Osteoblast (primary cell): ENCODE results near the gene CBR4. TPM values are rescaled to one million over a fixed set of nuclear protein-coding genes. Genes with fewer than 3 reads are reported as not detected.
A peak's percentile ranks its signal among the peaks of the same experiment; 100 is the strongest.

Source experiments
- DNase-seq: peaks from one replicate; pipeline ENCODE4 v3.0.0; 2011; ENCODE audit warnings: low spot score, mixed read lengths; ENCODE audit not compliant: insufficient read length; ENCODE audit errors: missing footprints
- H2AFZ ChIP-seq: 2 replicates; pipeline ENCODE4 v1.6.0; 2011; ENCODE audit warnings: mild to moderate bottlenecking, low read length
- H3K27ac ChIP-seq: 2 replicates; pipeline ENCODE4 v1.5.1; 2011; ENCODE audit warnings: mild to moderate bottlenecking, low read depth, low read length, moderate library complexity
- H3K27me3 ChIP-seq: 2 replicates; pipeline ENCODE4 v1.6.0; 2012; ENCODE audit warnings: mild to moderate bottlenecking, control low read depth, inconsistent platforms, low read length, moderate library complexity; ENCODE audit not compliant: insufficient read depth
- H3K36me3 ChIP-seq: 2 replicates; pipeline ENCODE4 v1.5.1; 2011; ENCODE audit warnings: mild to moderate bottlenecking, low read length, control low read depth, moderate library complexity; ENCODE audit not compliant: insufficient read depth
- H3K4me1 ChIP-seq: 2 replicates; pipeline ENCODE4 v1.5.1; 2011; ENCODE audit warnings: mild to moderate bottlenecking, low read length, control low read depth, moderate library complexity; ENCODE audit not compliant: insufficient read depth
- H3K4me2 ChIP-seq: 2 replicates; pipeline ENCODE4 v1.6.0; 2011; ENCODE audit warnings: mild to moderate bottlenecking, low read length; ENCODE audit not compliant: insufficient read depth
- H3K4me3 ChIP-seq: fragments of 200-600 bp; sonication (generic); 3 replicates; pipeline ENCODE4 v1.5.1; 2012; ENCODE audit warnings: mild to moderate bottlenecking, low read length, inconsistent platforms; ENCODE audit not compliant: insufficient read depth
- H3K79me2 ChIP-seq: 2 replicates; pipeline ENCODE4 v1.6.0; 2012; ENCODE audit warnings: mild to moderate bottlenecking, low read length, control low read depth, inconsistent platforms; ENCODE audit not compliant: insufficient read depth
- H3K9me3 ChIP-seq: 2 replicates; pipeline ENCODE4 v1.5.1; 2011; ENCODE audit warnings: low read depth, low read length, control low read depth
- H4K20me1 ChIP-seq: 2 replicates; pipeline ENCODE4 v1.6.0; 2012; ENCODE audit warnings: mild to moderate bottlenecking, low read length, control low read depth; ENCODE audit not compliant: insufficient read depth
- total RNA-seq: library from RNA; depleted of rRNA; stranded (reverse); fragments of >200 nt; gene quantifications from 2 replicates; pipeline ENCODE4 v1.2.3, GENCODE V29; 2012
- TF ChIP-seq, protein P1 (sequence below): IDR thresholded peaks from 2 replicates; pipeline ENCODE4 v1.5.1; 2011; ENCODE audit warnings: mild to moderate bottlenecking, low read depth, low read length, moderate library complexity; ENCODE audit errors: extremely low read depth

The CBR4 gene
- total RNA-seq, 1 donor, result 19.2 TPM

DNA sequence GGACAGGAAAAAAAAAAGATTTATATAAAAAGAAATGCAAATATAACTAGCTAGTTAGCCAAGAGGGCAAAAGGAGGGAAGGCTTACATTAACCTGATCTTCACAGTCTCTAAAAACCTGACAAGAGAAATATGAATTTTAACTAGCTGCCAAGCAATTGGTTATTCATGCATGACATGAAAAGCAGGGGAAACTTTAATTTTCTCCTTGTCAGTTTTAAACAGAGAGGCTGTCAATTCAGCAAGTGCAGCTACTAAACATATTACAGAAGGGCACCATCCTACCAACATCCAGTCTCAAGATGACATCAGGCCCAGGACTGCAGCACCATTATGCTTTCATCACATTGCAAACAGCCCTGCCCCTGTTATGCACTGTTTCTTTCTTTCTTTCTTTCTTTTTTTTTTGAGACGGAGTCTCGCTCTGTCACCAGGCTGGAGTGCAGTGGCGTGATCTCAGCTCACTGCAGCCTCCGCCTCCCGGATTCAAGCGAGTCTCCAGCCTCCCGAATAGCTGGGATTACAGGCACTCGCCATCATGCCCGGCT lies 38.9 kb upstream of the CBR4 start:
- no peak overlapping the region for H3K4me2 ChIP-seq
- no peak for DNase-seq
- no peak overlapping the region for H3K4me3 ChIP-seq
- TF ChIP-seq, protein P1, sequence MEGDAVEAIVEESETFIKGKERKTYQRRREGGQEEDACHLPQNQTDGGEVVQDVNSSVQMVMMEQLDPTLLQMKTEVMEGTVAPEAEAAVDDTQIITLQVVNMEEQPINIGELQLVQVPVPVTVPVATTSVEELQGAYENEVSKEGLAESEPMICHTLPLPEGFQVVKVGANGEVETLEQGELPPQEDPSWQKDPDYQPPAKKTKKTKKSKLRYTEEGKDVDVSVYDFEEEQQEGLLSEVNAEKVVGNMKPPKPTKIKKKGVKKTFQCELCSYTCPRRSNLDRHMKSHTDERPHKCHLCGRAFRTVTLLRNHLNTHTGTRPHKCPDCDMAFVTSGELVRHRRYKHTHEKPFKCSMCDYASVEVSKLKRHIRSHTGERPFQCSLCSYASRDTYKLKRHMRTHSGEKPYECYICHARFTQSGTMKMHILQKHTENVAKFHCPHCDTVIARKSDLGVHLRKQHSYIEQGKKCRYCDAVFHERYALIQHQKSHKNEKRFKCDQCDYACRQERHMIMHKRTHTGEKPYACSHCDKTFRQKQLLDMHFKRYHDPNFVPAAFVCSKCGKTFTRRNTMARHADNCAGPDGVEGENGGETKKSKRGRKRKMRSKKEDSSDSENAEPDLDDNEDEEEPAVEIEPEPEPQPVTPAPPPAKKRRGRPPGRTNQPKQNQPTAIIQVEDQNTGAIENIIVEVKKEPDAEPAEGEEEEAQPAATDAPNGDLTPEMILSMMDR, result no peak
- no peaks in the 10 kb centered on the region for H3K79me2 ChIP-seq
- no peak overlapping the region for H3K27ac ChIP-seq
- no peak overlapping the region for H2AFZ ChIP-seq
- H3K4me1 ChIP-seq, result peaks cover 10% of the 10 kb centered on the region
- no peaks in the 10 kb centered on the region for H3K9me3 ChIP-seq
- no peaks in the 10 kb centered on the region for H3K36me3 ChIP-seq
- H4K20me1 ChIP-seq, result no peaks in the 10 kb centered on the region
- no peaks in the 10 kb centered on the region for H3K27me3 ChIP-seq

DNA sequence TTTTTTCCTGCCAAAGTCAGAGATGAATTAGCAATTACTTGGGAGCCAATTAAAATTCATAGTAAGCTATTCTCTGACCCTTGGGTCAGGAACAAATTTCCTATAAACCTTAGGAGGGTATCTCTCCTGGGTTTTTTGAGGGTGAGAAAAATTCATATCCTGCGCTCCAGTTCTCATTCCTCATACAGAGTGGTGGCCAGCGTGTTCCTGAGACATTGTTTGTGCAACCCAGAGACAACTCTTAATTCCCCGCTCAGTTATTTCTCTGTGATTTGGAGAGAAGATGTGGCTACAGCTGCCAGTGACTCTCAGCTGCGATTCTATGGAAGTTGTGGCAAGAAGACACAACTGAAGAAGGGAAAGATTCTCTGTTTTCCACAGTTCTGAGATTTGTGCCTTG lies 37.9 kb upstream of the CBR4 start:
- no peak overlapping the region for H3K27ac ChIP-seq
- no peak overlapping the region for H3K4me2 ChIP-seq
- H2AFZ ChIP-seq, result no peak overlapping the region
- H3K79me2 ChIP-seq, result no peaks in the 10 kb centered on the region
- no peak overlapping the region for H3K4me3 ChIP-seq
- H4K20me1 ChIP-seq, result no peaks in the 10 kb centered on the region
- no peaks in the 10 kb centered on the region for H3K27me3 ChIP-seq
- H3K4me1 ChIP-seq, result peaks cover 10% of the 10 kb centered on the region
- H3K9me3 ChIP-seq, result no peaks in the 10 kb centered on the region
- H3K36me3 ChIP-seq, result no peaks in the 10 kb centered on the region
- TF ChIP-seq, protein P1, result no peak
- no peak for DNase-seq

DNA sequence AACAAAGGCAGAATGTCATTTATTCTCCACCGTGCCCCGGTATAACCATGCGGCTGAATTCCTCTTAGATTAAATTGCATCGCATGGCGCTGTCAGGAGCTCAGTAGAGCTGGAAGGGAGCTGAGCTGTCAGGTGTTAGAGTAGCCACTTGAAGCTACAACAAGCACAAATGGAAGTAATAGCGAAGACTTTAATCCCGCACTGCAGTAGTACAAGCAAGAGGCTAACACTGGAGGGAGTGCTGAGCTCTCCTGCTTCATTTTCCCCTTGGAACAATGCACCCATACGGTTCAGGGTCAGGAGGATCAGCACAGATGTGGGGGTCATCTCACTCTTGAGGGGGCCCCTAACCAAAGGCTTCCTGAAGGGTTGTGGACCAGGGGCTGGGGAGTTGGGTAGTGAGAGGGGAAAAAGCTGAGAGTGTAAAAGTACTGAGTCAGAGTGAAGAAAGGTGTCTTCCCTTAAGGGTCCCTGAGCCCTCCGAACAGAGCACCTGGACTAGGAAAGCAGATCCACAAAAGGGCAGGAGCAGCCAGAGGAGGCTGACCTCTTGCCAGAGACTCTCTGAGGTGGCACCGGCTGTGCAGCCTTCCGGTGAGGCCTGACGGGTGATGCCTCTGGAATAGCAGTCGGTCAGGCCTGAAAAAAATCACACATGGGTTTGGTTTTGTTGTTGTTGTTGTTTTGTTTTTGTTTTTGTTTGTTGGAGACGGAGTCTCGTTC lies 36.0 kb upstream of the CBR4 start:
- H2AFZ ChIP-seq, result no peak overlapping the region
- no peaks in the 10 kb centered on the region for H3K4me1 ChIP-seq
- H3K79me2 ChIP-seq, result no peaks in the 10 kb centered on the region
- no peaks in the 10 kb centered on the region for H4K20me1 ChIP-seq
- H3K4me2 ChIP-seq, result no peak overlapping the region
- TF ChIP-seq, protein P1, result peak; percentile 23
- H3K9me3 ChIP-seq, result no peaks in the 10 kb centered on the region
- DNase-seq, result no peak
- H3K4me3 ChIP-seq, result no peak overlapping the region
- H3K27ac ChIP-seq, result no peak overlapping the region
- no peaks in the 10 kb centered on the region for H3K36me3 ChIP-seq
- no peaks in the 10 kb centered on the region for H3K27me3 ChIP-seq

DNA sequence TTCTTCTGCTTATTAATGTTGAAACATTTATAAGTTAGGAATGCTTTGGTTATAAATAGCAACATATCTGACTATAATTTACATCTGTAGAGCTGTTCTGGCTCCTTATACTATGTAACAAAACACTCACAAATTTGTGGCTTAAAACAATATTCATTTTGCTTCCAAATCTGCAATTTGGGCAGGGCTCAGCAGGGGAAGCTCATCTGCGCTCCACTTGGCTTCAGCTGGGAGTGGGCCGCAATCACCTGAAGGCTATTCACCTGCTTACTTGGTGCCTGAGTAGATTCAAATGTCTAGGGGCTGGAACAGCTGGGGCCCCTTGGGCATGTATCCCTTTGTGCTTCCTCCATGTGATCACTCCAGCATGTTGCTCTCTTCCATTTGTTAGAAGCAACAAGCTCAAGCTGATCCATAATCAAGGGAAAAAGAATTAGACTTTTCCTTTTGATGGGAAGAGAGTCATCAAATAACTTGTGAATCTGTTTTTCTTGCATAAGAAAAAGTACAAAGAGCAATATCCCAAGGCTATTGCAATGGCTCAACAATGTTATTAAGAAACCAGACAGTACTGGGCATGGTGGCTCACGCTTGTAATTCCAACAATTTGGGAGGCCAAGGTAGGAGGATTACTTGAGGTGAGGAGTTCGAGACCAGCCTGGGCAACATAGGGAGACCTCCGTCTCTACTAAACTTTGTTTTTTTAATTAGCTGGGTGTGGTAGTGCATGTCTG lies 34.8 kb upstream of the CBR4 start:
- Histone ChIP-seq H3K4me3 (no peak overlapping the region), H3K4me2 (no peak overlapping the region), H2AFZ (no peak overlapping the region), H3K9me3 (no peaks in the 10 kb centered on the region), H3K36me3 (no peaks in the 10 kb centered on the region), H3K27ac (no peak overlapping the region), H3K4me1 (no peaks in the 10 kb centered on the region), H4K20me1 (no peaks in the 10 kb centered on the region), H3K27me3 (no peaks in the 10 kb centered on the region), H3K79me2 (no peaks in the 10 kb centered on the region)
- TF ChIP-seq, protein P1, result no peak
- no peak for DNase-seq
